ENCODE measurements around the gene PRCC.

- TF ChIP-seq RFX5 (IDR thresholded peaks at IDR 0.05; ENCODE audit: low read depth, low read length): no peak
- no peak for TF ChIP-seq MXI1 (IDR thresholded peaks at IDR 0.05; ENCODE audit: borderline replicate concordance, low read depth, low read length)
- no peak for TF ChIP-seq CTCF (conservative IDR thresholded peaks at IDR 0.05; ENCODE audit: low read depth, low read length)
- no peak for TF ChIP-seq POLR2A (IDR thresholded peaks at IDR 0.05; ENCODE audit: low read depth, low read length)
- TF ChIP-seq USF2 (IDR thresholded peaks at IDR 0.05; ENCODE audit: low read depth, low read length): no peak
- no peak for TF ChIP-seq FOS (IDR thresholded peaks at IDR 0.05; ENCODE audit: low read depth, low read length)
- TF ChIP-seq BHLHE40 (IDR thresholded peaks at IDR 0.05; ENCODE audit: low read depth, low read length): no peak
- no peak for TF ChIP-seq MAFK (IDR thresholded peaks at IDR 0.05; ENCODE audit: low read depth, low read length)
- no peak for TF ChIP-seq CHD1 (IDR thresholded peaks at IDR 0.05; ENCODE audit: low read depth, low read length)
- no peak for TF ChIP-seq ELK1 (IDR thresholded peaks at IDR 0.05; ENCODE audit: borderline replicate concordance, low read depth, low read length)
- no peak for TF ChIP-seq RAD21 (IDR thresholded peaks at IDR 0.05; ENCODE audit: low read length)
- TF ChIP-seq SMC3 (IDR thresholded peaks at IDR 0.05; ENCODE audit: low read depth, low read length): no peak
These were observed 46.2 kb upstream of the PRCC start for GRCh38 chr1:156721131-156721530.

Data from IMR-90 (cell line).